ENCODE data around the gene RER1. TPM values are rescaled to one million over a fixed set of nuclear protein-coding genes. Genes with fewer than 3 reads are reported as not detected.
A peak's percentile ranks its signal among the peaks of the same experiment; 100 is the strongest.

Gene RER1
- total RNA-seq, 1 donor from 2014 or later = 133 TPM

DNA sequence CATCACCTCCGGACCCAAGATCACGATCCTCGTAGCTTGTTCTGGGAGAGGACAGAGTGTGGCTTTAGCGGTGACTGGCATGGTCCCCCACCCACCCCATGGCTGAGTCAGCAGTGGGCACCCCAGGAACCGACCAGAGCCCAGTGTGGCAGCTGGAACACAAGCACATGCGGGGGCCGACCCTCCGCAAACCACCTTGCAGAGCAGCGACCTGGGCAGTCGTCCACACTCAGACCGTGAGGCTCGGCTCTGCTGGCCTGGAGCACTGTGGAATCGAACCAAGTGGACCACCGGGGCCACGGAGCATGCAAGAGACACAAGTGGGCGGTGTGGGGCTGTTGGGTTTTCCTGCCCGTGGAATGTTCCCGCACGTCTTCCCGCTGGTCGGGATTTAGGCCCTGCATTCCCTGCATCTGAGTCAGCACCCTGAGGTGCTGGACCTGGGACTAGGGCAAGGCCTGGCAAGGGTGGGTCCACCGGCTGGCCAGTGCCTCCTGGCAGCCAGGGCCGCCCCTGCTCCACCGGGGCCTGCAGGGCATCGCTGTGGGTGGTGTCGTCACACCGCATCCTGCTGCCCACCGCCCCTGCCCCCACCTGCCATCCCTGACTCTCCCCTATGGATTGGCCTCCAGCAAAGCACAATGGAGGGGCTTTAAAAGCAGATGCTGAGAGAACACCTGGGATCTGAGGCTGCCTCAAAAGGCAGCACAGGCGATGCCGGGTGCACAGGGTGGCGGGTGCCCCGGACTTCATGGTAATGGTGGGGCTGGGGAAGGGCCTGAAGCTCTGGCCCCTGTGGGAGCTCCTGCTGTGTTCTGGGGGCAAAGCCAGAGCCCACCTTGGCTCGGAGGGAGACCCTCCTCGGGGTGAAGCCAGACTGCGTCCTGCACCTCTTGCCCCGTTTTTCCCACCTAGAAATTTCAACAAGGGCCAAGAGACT lies 18.8 kb upstream of the RER1 start:
- H3K27me3 ChIP-seq (ENCODE audit: low read depth) = no peaks in the 10 kb centered on the region
- H3K36me3 ChIP-seq = peaks cover 7% of the 10 kb centered on the region
- H3K4me3 ChIP-seq = no peak overlapping the region
- intact Hi-C loops (cut with DNase I) = no loop called here
- H3K9me3 ChIP-seq = no peaks in the 10 kb centered on the region
- DNase-seq (peak; percentile 44), ATAC-seq (no peak)
- TF ChIP-seq, protein P1, sequence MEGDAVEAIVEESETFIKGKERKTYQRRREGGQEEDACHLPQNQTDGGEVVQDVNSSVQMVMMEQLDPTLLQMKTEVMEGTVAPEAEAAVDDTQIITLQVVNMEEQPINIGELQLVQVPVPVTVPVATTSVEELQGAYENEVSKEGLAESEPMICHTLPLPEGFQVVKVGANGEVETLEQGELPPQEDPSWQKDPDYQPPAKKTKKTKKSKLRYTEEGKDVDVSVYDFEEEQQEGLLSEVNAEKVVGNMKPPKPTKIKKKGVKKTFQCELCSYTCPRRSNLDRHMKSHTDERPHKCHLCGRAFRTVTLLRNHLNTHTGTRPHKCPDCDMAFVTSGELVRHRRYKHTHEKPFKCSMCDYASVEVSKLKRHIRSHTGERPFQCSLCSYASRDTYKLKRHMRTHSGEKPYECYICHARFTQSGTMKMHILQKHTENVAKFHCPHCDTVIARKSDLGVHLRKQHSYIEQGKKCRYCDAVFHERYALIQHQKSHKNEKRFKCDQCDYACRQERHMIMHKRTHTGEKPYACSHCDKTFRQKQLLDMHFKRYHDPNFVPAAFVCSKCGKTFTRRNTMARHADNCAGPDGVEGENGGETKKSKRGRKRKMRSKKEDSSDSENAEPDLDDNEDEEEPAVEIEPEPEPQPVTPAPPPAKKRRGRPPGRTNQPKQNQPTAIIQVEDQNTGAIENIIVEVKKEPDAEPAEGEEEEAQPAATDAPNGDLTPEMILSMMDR (IDR thresholded peaks at IDR 0.05) = no peak
- H3K27ac ChIP-seq = no peak overlapping the region
- H3K4me1 ChIP-seq = no peaks in the 10 kb centered on the region

DNA sequence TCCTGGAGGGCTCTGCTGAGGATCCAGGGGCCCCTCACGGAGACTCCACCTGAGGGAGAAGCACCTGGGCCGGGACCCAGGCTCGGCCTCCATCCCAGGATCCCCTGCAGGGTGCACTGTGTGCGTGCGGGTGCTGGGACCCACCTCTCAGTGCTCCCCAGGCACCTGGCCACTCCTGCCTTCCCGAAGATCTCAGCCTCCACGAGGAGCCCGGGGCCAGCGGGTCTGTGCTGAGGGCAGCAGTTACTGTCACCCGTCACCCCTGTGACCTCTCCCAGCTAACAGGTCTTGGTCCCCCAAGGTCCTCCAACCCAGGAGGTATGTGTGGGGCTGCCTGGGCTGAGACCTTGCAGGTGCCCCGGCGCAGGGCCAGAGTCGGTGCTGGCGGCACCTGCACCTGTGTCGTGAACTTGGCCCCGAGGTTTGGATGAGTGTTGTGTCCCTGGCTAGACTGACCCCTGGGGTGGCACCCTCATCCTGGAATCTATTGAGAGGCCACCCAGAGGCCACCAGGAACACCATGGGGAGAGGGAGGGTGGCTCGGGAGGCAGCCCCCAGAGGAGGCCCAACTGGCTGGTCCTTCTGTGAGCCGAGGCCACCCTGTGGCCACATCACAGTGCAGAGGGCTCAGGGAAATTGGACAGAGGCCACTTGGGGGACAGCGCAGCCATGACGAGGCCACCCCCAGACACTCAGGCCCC lies 17.9 kb upstream of the RER1 start:
- Histone ChIP-seq H3K27me3 (ENCODE audit: low read depth) (no peaks in the 10 kb centered on the region), H3K27ac (no peak overlapping the region), H3K4me3 (no peak overlapping the region), H3K9me3 (no peaks in the 10 kb centered on the region), H3K36me3 (peaks cover 7% of the 10 kb centered on the region), H3K4me1 (no peaks in the 10 kb centered on the region)
- intact Hi-C loops (cut with DNase I) = no loop called here
- TF ChIP-seq, protein P1 (IDR thresholded peaks at IDR 0.05) = no peak
- DNase-seq (peak; percentile 36), ATAC-seq (no peak)

DNA sequence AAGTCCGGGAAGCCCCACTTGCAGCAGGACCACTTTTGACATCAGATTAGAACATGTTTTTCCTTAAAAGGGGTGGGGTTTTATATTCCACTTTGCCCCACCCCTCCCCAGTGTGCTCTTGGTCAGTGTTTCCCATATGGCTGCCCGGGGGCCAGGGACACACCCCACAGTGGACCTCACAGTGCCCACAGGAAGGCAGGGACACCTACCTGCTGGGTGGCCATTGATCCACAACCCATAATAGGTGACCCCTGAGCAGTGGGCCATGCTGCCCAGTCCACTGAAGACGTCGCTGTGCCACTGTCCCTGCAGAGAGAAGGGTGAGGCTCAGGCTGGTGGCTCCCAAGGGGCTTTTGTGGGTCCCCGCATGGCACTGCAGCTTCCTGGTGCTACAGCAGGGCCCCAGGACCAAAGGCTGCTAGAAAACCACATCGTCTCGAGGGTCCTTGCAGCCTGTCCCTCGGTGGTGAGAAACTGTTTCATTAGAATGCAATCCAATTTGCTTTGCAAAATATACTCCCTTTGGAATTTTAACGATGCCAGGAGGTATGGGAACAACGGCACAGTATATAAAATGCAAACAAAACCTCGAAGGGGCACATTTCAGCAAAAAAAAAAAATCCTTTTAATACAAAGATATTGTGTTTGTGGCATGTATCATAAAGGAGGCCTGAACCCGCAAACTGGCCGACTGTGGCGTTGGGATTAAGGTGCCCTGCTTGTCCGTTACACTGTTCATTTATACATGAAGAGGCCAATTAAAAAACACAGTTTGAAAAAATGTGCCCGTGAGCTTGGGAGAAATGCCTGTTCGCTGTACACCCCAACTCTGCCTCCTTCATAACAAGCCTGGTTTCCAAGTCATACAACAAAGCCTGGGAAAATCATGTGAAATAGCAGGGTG lies 17.1 kb upstream of the RER1 start:
- DNase-seq (peak; percentile 23), ATAC-seq (no peak)
- no peak overlapping the region for H3K4me3 ChIP-seq
- H3K36me3 ChIP-seq = peaks cover 7% of the 10 kb centered on the region
- H3K27me3 ChIP-seq (ENCODE audit: low read depth) = no peaks in the 10 kb centered on the region
- intact Hi-C loops (cut with DNase I) = no loop called here
- no peak overlapping the region for H3K27ac ChIP-seq
- no peaks in the 10 kb centered on the region for H3K4me1 ChIP-seq
- TF ChIP-seq, protein P1 (IDR thresholded peaks at IDR 0.05) = no peak
- no peaks in the 10 kb centered on the region for H3K9me3 ChIP-seq

DNA sequence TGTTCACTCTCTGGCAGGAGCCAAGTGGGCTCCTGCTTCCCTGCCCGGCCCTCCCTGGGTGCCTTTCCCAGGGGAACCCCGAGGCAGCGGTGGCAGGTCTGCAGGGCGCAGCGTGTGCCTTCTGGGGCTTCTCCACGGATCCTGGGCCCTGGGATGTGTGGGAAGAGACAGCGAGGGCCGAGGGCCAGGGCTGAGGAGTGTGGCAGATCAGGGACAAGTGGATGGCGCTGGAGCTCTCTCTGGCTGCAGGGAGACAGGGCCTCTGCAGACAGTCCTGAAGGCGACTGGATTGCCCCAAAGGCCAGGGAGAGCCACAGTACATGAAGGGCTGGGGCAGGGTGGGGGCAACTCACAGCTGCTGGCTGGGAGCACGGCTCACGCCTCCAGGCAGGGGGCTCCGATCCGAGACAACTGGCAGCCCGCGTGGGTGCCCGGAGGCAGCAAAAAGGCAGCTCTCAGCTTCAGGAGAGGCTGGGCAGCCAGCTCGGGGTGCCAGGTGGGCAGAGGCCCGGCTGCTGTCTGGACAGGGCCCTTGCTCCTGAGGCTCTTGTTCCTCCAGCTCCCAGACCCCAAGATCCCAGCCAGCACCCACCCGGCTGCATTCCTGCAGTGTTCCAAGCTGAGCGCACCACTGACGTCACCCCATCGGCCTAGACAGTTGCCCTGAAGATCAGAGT lies 16.3 kb upstream of the RER1 start:
- DNase-seq (peak; percentile 35), ATAC-seq (no peak)
- TF ChIP-seq, protein P1 (IDR thresholded peaks at IDR 0.05) = no peak
- Histone ChIP-seq H3K4me3 (no peak overlapping the region), H3K9me3 (no peaks in the 10 kb centered on the region), H3K27ac (no peak overlapping the region), H3K4me1 (no peaks in the 10 kb centered on the region), H3K36me3 (peaks cover 5% of the 10 kb centered on the region), H3K27me3 (ENCODE audit: low read depth) (no peaks in the 10 kb centered on the region)
- intact Hi-C loops (cut with DNase I) = no loop called here

DNA sequence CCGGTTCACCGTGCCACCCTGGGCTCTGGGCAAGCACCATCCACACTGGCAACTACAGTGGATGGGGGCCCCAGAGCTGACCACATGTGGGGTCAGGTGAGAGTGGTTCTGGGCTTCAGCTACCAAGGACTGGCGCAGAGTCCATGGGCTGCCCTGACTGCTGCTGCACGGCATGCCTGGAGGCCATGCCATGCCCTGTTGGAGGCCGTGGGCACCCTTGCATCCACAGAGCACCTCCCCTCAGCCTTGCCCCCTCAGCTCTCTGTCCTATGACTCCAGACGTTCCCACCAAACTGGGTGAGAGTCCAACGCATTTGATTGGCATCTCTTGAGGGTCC lies 15.7 kb upstream of the RER1 start:
- Histone ChIP-seq H3K36me3 (no peaks in the 10 kb centered on the region), H3K9me3 (no peaks in the 10 kb centered on the region), H3K4me1 (no peaks in the 10 kb centered on the region), H3K27me3 (ENCODE audit: low read depth) (no peaks in the 10 kb centered on the region), H3K27ac (no peak overlapping the region), H3K4me3 (no peak overlapping the region)
- TF ChIP-seq, protein P1 (IDR thresholded peaks at IDR 0.05) = no peak
- DNase-seq (no peak), ATAC-seq (no peak)
- intact Hi-C loops (cut with DNase I) = no loop called here

Measured in lower lobe of right lung (tissue), 2 donors.